HG03039 (cell line): ENCODE results near the gene FBXO45.
"Not testable (repeated sequence)": the region's sequence is repeated elsewhere in the genome, so short reads cannot be mapped to it uniquely, and the experiment has no call there.

Experiments used
- ATAC-seq: cut with Tn5 transposase; IDR thresholded peaks from one replicate; pipeline ENCODE4 v1.9.1; 2021; ENCODE audit warnings: mild to moderate bottlenecking, moderate library complexity; ENCODE audit not compliant: unreplicated experiment

The FBXO45 gene

GRCh38 chr3:196568246-196569002 lies at the start of gene FBXO45, which contains the start of gene WDR53:
FBXO45 (plus strand) TSS chr3:196568660; CDS start chr3:196568985, 325 bp downstream.
WDR53 (minus strand) TSS chr3:196568554; CDS start chr3:196561475, 7,079 bp downstream.
- ATAC-seq: peak; percentile 91

GRCh38 chr3:196518966-196519717 lies 49.3 kb upstream of the FBXO45 start:
- no peak for ATAC-seq

GRCh38 chr3:196519718-196520082 lies 48.8 kb upstream of the FBXO45 start:
- ATAC-seq: no peak

- ATAC-seq: not testable (repeated sequence)
Observed at GRCh38 chr3:196521291-196521690, 47.2 kb upstream of the FBXO45 start.

- ATAC-seq: no peak
Observed at GRCh38 chr3:196523841-196524240, 44.6 kb upstream of the FBXO45 start.

GRCh38 chr3:196524527-196524926 lies 43.9 kb upstream of the FBXO45 start:
- no peak for ATAC-seq

- ATAC-seq: no peak
Observed at GRCh38 chr3:196525141-196525540, 43.3 kb upstream of the FBXO45 start.

- ATAC-seq: peak; percentile 80
Observed at GRCh38 chr3:196528639-196529233, 39.7 kb upstream of the FBXO45 start.

- ATAC-seq: no peak
Observed at GRCh38 chr3:196531418-196531817, 37.0 kb upstream of the FBXO45 start.

GRCh38 chr3:196533260-196533681 lies 35.2 kb upstream of the FBXO45 start:
- ATAC-seq: no peak

- ATAC-seq: no peak
Observed at GRCh38 chr3:196537319-196537984, 31.0 kb upstream of the FBXO45 start.

- no peak for ATAC-seq
Observed at GRCh38 chr3:196541684-196542445, 26.6 kb upstream of the FBXO45 start.

GRCh38 chr3:196544491-196544992 lies 23.9 kb upstream of the FBXO45 start:
- ATAC-seq: no peak

- ATAC-seq: no peak
Observed at GRCh38 chr3:196546537-196546936, 21.9 kb upstream of the FBXO45 start.

GRCh38 chr3:196547067-196547466 lies 21.4 kb upstream of the FBXO45 start:
- no peak for ATAC-seq

GRCh38 chr3:196549312-196549711 lies 19.1 kb upstream of the FBXO45 start:
- ATAC-seq: not testable (repeated sequence)

- not testable (repeated sequence) for ATAC-seq
Observed at GRCh38 chr3:196550172-196550571, 18.3 kb upstream of the FBXO45 start.

GRCh38 chr3:196552253-196552652 lies 16.2 kb upstream of the FBXO45 start:
- no peak for ATAC-seq

- no peak for ATAC-seq
Observed at GRCh38 chr3:196553551-196553950, 14.9 kb upstream of the FBXO45 start.

GRCh38 chr3:196554205-196554604 lies 14.3 kb upstream of the FBXO45 start:
- no peak for ATAC-seq
